Karpas-422 (cell line): Measurements from ENCODE around the gene TAF4B. TPM values are rescaled to one million over a fixed set of nuclear protein-coding genes. Genes with fewer than 3 reads are reported as not detected.
"Not testable (repeated sequence)": the region's sequence is repeated elsewhere in the genome, so short reads cannot be mapped to it uniquely, and the experiment has no call there.

Source experiments
- DNase-seq: peaks from one replicate; pipeline ENCODE4 v3.0.0-alpha.2; 2015
- H2AFZ ChIP-seq: fragments of 200-600 bp; sonication (generic); 2 replicates; pipeline ENCODE4 v1.6.1; 2014; ENCODE audit warnings: antibody characterized with exemption, low read length, mixed read lengths
- H3K27ac ChIP-seq: fragments of 200-600 bp; sonication (generic); 2 replicates; pipeline ENCODE4 v1.5.1; 2014; ENCODE audit warnings: mild to moderate bottlenecking, low read length, moderate library complexity
- H3K27me3 ChIP-seq: fragments of 200-600 bp; sonication (generic); 2 replicates; pipeline ENCODE4 v1.6.1; 2014; ENCODE audit warnings: low read length, mixed read lengths
- H3K36me3 ChIP-seq: fragments of 200-600 bp; sonication (generic); 2 replicates; pipeline ENCODE4 v1.6.1; 2014; ENCODE audit warnings: low read length, mixed read lengths; ENCODE audit not compliant: insufficient read depth
- H3K4me1 ChIP-seq: fragments of 200-600 bp; sonication (generic); 2 replicates; pipeline ENCODE4 v1.6.1; 2014; ENCODE audit warnings: mild to moderate bottlenecking, low read length, mixed read lengths
- H3K4me2 ChIP-seq: fragments of 200-600 bp; sonication (generic); 2 replicates; pipeline ENCODE4 v1.6.1; 2014; ENCODE audit warnings: low read length, low read depth, mild to moderate bottlenecking; ENCODE audit not compliant: poor library complexity, severe bottlenecking
- H3K4me3 ChIP-seq: fragments of 200-600 bp; sonication (generic); 2 replicates; pipeline ENCODE4 v1.5.1; 2014; ENCODE audit warnings: mild to moderate bottlenecking, antibody characterized with exemption, low read length, mixed read lengths
- H3K79me2 ChIP-seq: fragments of 200-600 bp; sonication (generic); 2 replicates; pipeline ENCODE4 v1.6.1; 2014; ENCODE audit warnings: mild to moderate bottlenecking, low read length, mixed read lengths
- H3K9ac ChIP-seq: fragments of 200-600 bp; sonication (generic); 2 replicates; pipeline ENCODE4 v1.6.0; 2014; ENCODE audit warnings: low read length
- H3K9me2 ChIP-seq: fragments of 200-600 bp; sonication (generic), shearing (Covaris generic); replicated peaks from 2 replicates; pipeline ENCODE4 v1.6.0; 2014; ENCODE audit warnings: mild to moderate bottlenecking, low read length, moderate library complexity; ENCODE audit not compliant: insufficient read depth
- H3K9me3 ChIP-seq: fragments of 300-700, 200-600 bp; sonication (generic); 2 replicates; pipeline ENCODE4 v1.6.1; 2014; ENCODE audit warnings: low read length, mixed read lengths
- H4K20me1 ChIP-seq: fragments of 200-600 bp; sonication (generic); 2 replicates; pipeline ENCODE4 v1.6.1; 2014; ENCODE audit warnings: mild to moderate bottlenecking, antibody characterized with exemption, low read length, low read depth; ENCODE audit not compliant: insufficient read depth
- total RNA-seq: library from RNA; depleted of rRNA; stranded (reverse); fragments of >200 nt; shearing (Covaris generic); gene quantifications from 2 replicates; pipeline ENCODE4 v1.2.3, GENCODE V29; 2014; ENCODE audit warnings: low replicate concordance

TAF4B gene
- total RNA-seq, 1 experiment from 2014 or later = 71.1 TPM

DNA sequence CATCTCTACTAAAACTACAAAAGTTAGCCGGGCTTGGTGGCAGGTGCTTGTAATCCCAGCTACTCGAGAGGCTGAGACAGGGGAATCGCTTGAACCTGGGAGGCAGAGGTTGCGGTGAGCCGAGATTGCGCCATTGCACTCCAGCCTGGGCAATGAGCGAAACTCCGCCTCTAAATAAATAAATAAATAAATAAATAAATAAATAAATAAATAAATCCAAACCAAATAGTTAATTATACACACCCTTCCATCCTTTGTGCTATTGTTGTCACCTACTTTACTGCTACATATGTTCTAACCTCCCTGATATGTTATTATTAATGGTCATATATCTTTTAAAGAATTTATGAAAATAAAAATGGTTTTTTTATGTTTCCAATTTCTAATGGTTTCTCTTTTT lies 155.3 kb downstream of the TAF4B start:
- not testable (repeated sequence) for H3K27ac ChIP-seq, H3K9me2 ChIP-seq, H3K27me3 ChIP-seq, H3K9me3 ChIP-seq, H3K4me3 ChIP-seq, H3K4me2 ChIP-seq, H4K20me1 ChIP-seq, DNase-seq, H2AFZ ChIP-seq, H3K4me1 ChIP-seq, H3K9ac ChIP-seq
- H3K79me2 ChIP-seq = peaks cover 68% of the 10 kb centered on the region
- peaks cover 29% of the 10 kb centered on the region; the same call in 1 of the 2 replicates for H3K36me3 ChIP-seq

DNA sequence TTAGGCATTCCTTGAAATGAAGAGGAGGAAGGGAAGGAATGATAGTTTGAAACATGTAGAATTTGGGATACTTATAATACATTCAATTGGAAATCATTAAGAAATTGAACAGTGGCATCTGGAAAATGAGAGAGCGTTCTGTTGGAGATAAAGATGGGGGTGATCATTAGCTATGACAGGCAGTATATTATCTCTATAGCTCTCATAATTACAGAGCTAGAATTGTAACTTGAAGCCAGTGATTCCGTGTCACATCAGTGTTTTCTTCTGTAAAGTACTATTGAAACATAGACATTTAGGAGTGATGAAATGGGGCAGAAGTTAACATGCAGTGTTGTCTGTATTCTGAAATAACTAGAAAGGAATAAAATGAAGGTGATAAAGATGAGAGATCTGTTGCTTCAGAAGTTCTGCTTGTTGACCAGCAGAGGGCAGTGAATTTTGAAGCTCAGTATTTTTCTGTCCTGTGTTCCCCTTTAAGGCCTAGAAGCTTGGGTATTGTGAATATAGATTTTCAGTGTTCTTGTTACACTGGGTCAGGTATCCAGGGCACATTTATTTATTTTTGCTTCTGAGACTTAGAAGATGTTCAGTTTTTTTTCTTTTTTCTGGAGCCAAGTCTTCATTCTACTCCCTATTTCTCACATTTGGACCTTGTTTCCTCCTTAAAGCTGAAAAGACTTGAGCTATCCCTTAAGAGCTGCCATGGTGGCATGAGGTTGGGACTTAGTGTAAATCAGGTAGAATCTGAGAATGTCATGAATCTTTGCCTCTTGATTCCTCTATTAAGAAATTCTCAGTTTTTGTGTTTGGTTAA lies 157.4 kb downstream of the TAF4B start:
- no peaks in the 10 kb centered on the region for H3K27me3 ChIP-seq
- H2AFZ ChIP-seq = no peak overlapping the region
- no peaks in the 10 kb centered on the region for H3K9me2 ChIP-seq
- H3K4me2 ChIP-seq = no peak overlapping the region
- no peak overlapping the region for H3K27ac ChIP-seq
- H4K20me1 ChIP-seq = no peaks in the 10 kb centered on the region
- H3K79me2 ChIP-seq = peaks cover 60% of the 10 kb centered on the region
- no peaks in the 10 kb centered on the region for H3K9me3 ChIP-seq
- DNase-seq = peak; percentile 83
- H3K9ac ChIP-seq = no peak overlapping the region
- no peak overlapping the region for H3K4me3 ChIP-seq
- peaks cover 29% of the 10 kb centered on the region; the same call in 1 of the 2 replicates for H3K36me3 ChIP-seq
- H3K4me1 ChIP-seq = no peaks in the 10 kb centered on the region

- no peaks in the 10 kb centered on the region for H3K27me3 ChIP-seq
- peaks cover 32% of the 10 kb centered on the region; the same call in 1 of the 2 replicates for H3K36me3 ChIP-seq
- no peaks in the 10 kb centered on the region for H3K9me2 ChIP-seq
- peaks cover 40% of the 10 kb centered on the region for H3K79me2 ChIP-seq
- H3K4me2 ChIP-seq = no peak overlapping the region
- H3K9ac ChIP-seq = no peak overlapping the region
- H3K27ac ChIP-seq = no peak overlapping the region
- H3K4me1 ChIP-seq = no peaks in the 10 kb centered on the region
- no peak overlapping the region for H2AFZ ChIP-seq
- no peak for DNase-seq
- no peaks in the 10 kb centered on the region for H4K20me1 ChIP-seq
- no peak overlapping the region for H3K4me3 ChIP-seq
- no peaks in the 10 kb centered on the region for H3K9me3 ChIP-seq
Measured at GRCh38 chr18:26386002-26386401, 159.8 kb downstream of the TAF4B start.

DNA sequence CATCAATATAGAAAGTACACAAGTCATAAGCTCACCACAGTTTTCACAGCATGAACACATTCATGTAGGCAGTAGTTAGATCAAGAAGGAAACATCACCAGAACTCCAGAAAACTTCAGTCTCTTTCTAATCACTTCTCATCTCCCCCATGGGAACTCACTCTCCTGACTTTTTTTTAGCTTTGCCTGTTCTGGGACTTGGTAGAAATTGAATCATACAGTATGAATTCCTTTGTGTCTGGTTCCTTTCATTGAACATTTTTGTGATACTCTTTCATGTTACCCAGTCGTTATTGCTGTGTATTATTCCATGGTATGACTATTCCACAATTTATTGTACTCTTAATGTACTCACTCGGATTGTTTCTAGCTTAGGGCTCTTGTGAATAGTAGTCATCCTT lies 160.2 kb downstream of the TAF4B start:
- H3K9me3 ChIP-seq = no peaks in the 10 kb centered on the region
- H3K9ac ChIP-seq = no peak overlapping the region
- no peak overlapping the region for H3K4me2 ChIP-seq
- DNase-seq = no peak
- no peak overlapping the region for H3K4me3 ChIP-seq
- no peak overlapping the region for H3K27ac ChIP-seq
- H3K36me3 ChIP-seq = peaks cover 36% of the 10 kb centered on the region; the same call in 1 of the 2 replicates
- H4K20me1 ChIP-seq = no peaks in the 10 kb centered on the region
- H2AFZ ChIP-seq = no peak overlapping the region
- no peaks in the 10 kb centered on the region for H3K9me2 ChIP-seq
- H3K4me1 ChIP-seq = no peaks in the 10 kb centered on the region
- H3K79me2 ChIP-seq = peaks cover 37% of the 10 kb centered on the region
- no peaks in the 10 kb centered on the region for H3K27me3 ChIP-seq

DNA sequence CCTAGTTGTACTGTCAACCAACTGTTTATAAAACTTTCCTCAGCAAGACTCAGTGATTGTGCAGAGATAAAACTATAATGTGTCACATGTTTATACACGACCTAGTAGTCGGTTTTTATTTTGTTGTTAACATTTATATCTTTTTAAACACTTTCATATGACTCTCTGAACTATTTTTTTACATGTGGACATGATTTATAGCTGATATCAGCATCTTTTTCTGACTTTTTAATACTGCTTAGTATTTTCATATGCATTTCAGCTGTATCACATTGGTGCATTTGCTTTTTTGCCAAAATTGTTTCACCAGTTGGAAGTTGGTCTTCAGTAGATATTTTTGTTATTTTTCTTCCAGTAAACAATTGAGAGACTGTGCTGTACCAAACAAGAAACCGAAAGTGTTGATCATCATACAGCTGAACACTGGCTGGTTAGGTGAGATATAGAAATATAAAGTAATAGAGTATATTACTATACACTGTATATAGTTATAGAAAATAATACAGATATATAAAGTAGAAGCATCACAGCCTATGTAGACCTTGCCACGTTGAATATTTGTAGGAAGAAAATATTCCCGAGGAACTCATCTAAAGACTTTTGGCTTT lies 167.9 kb downstream of the TAF4B start:
- H3K27me3 ChIP-seq = no peaks in the 10 kb centered on the region
- no peak overlapping the region for H3K27ac ChIP-seq
- no peaks in the 10 kb centered on the region for H4K20me1 ChIP-seq
- H3K4me2 ChIP-seq = no peak overlapping the region
- H3K36me3 ChIP-seq = peaks cover 22% of the 10 kb centered on the region; the same call in 1 of the 2 replicates
- H3K9me3 ChIP-seq = no peaks in the 10 kb centered on the region
- no peaks in the 10 kb centered on the region for H3K9me2 ChIP-seq
- H3K4me3 ChIP-seq = no peak overlapping the region
- H3K9ac ChIP-seq = no peak overlapping the region
- no peak for DNase-seq
- H3K4me1 ChIP-seq = no peaks in the 10 kb centered on the region
- no peak overlapping the region for H2AFZ ChIP-seq
- no peaks in the 10 kb centered on the region for H3K79me2 ChIP-seq

- H3K27ac ChIP-seq = no peak overlapping the region
- no peaks in the 10 kb centered on the region for H3K9me3 ChIP-seq
- H4K20me1 ChIP-seq = no peaks in the 10 kb centered on the region
- no peak overlapping the region for H3K4me3 ChIP-seq
- H3K36me3 ChIP-seq = peaks cover 6% of the 10 kb centered on the region; the same call in 1 of the 2 replicates
- no peak overlapping the region for H3K9ac ChIP-seq
- H2AFZ ChIP-seq = no peak overlapping the region
- no peaks in the 10 kb centered on the region for H3K9me2 ChIP-seq
- no peaks in the 10 kb centered on the region for H3K79me2 ChIP-seq
- H3K27me3 ChIP-seq = no peaks in the 10 kb centered on the region
- no peak overlapping the region for H3K4me2 ChIP-seq
- no peaks in the 10 kb centered on the region for H3K4me1 ChIP-seq
- no peak for DNase-seq
Measured at GRCh38 chr18:26397019-26397418, 170.8 kb downstream of the TAF4B start.

- no peaks in the 10 kb centered on the region for H3K9me3 ChIP-seq
- no peaks in the 10 kb centered on the region for H3K9me2 ChIP-seq
- no peak for DNase-seq
Measured at GRCh38 chr18:26403491-26403890, 177.2 kb downstream of the TAF4B start.

GRCh38 chr18:26405190-26405801 lies 179.1 kb downstream of the TAF4B start:
- H3K9ac ChIP-seq = no peak overlapping the region
- H3K9me2 ChIP-seq = no peaks in the 10 kb centered on the region
- H4K20me1 ChIP-seq = no peaks in the 10 kb centered on the region
- no peak overlapping the region for H2AFZ ChIP-seq
- no peak overlapping the region for H3K4me2 ChIP-seq
- H3K4me1 ChIP-seq = peaks cover 39% of the 10 kb centered on the region
- no peaks in the 10 kb centered on the region for H3K9me3 ChIP-seq
- H3K27me3 ChIP-seq = no peaks in the 10 kb centered on the region
- H3K79me2 ChIP-seq = no peaks in the 10 kb centered on the region
- no peak overlapping the region for H3K27ac ChIP-seq
- no peak overlapping the region for H3K4me3 ChIP-seq
- peak; percentile 52 for DNase-seq
- H3K36me3 ChIP-seq = no peaks in the 10 kb centered on the region

More at GRCh38 chr18:26403491-26403890, 177.2 kb downstream of the TAF4B start:
- H3K27ac ChIP-seq = no peak overlapping the region
- no peak overlapping the region for H3K4me3 ChIP-seq
- H3K79me2 ChIP-seq = no peaks in the 10 kb centered on the region
- no peaks in the 10 kb centered on the region for H3K36me3 ChIP-seq
- no peaks in the 10 kb centered on the region for H4K20me1 ChIP-seq
- H2AFZ ChIP-seq = no peak overlapping the region
- H3K27me3 ChIP-seq = no peaks in the 10 kb centered on the region
- peaks cover 24% of the 10 kb centered on the region for H3K4me1 ChIP-seq
- H3K9ac ChIP-seq = no peak overlapping the region
- H3K4me2 ChIP-seq = no peak overlapping the region
